PC-9 (cell line): ENCODE data around the gene GPRIN1. TPM values are rescaled to one million over a fixed set of nuclear protein-coding genes. Genes with fewer than 3 reads are reported as not detected.

Experiments
- BruUV-seq: library from RNA; stranded (reverse); fragments of 400-500 nt; replicated peaks from 2 replicates; lab custom pipeline; 2021; lab: Mats Ljungman, UMichigan
- CTCF ChIA-PET: fragments of 300-600 bp; sonication (Branson Sonifier 250); formaldehyde crosslinking; loops from one replicate; lab custom pipeline; 2022; ENCODE audit warnings: antibody characterized with exemption; lab: Charles Lee
- POLR2A ChIA-PET: fragments of 300-600 bp; sonication (Branson Sonifier 250); formaldehyde crosslinking; loops from one replicate; lab custom pipeline; 2022; ENCODE audit warnings: antibody characterized with exemption; ENCODE audit not compliant: unreplicated experiment; lab: Charles Lee
- DNase-seq, 2 experiments: peaks; one replicate each; pipeline versions ENCODE4 v3.0.0 to v3.0.0-alpha.2; 2015 to 2022; ENCODE audit warnings: mixed read lengths in 1 of 2
- H2AFZ ChIP-seq: fragments of 200-600 bp; sonication (generic); 2 replicates; pipeline ENCODE4 v1.8.1; 2017; ENCODE audit warnings: antibody characterized with exemption
- H3F3A ChIP-seq: fragments of 200-600 bp; sonication (generic); 2 replicates; pipeline ENCODE4 v1.8.1; 2017; ENCODE audit warnings: antibody characterized with exemption, mild to moderate bottlenecking, low read depth; ENCODE audit not compliant: insufficient read depth
- H3K27ac ChIP-seq: fragments of 200-600 bp; sonication (generic); 2 replicates; pipeline ENCODE4 v1.6.1; 2016; ENCODE audit warnings: mixed run types
- H3K27me3 ChIP-seq: fragments of 200-600 bp; sonication (generic); 2 replicates; pipeline ENCODE4 v1.6.1; 2016; ENCODE audit warnings: low read depth, mixed run types; ENCODE audit not compliant: insufficient read depth
- H3K36me3 ChIP-seq: fragments of 200-600 bp; sonication (generic); 2 replicates; pipeline ENCODE4 v1.6.1; 2016; ENCODE audit warnings: low read depth, mixed run types
- H3K4me1 ChIP-seq: fragments of 200-600 bp; sonication (generic); replicated peaks from 2 replicates; pipeline ENCODE4 v1.6.1; 2016; ENCODE audit warnings: mixed run types; ENCODE audit not compliant: insufficient read depth
- H3K4me2 ChIP-seq: fragments of 200-600 bp; sonication (generic); 2 replicates; pipeline ENCODE4 v1.6.1; 2017; ENCODE audit warnings: mixed run types
- H3K4me3 ChIP-seq: fragments of 200-600 bp; sonication (generic); 2 replicates; pipeline ENCODE4 v1.6.1; 2016; ENCODE audit warnings: mixed run types
- H3K79me2 ChIP-seq: fragments of 200-600 bp; sonication (generic); 2 replicates; pipeline ENCODE4 v1.6.1; 2017; ENCODE audit warnings: low read depth, mixed run types
- H3K9me2 ChIP-seq: fragments of 200-600 bp; sonication (generic); 2 replicates; pipeline ENCODE4 v1.8.1; 2017; ENCODE audit warnings: mild to moderate bottlenecking; ENCODE audit not compliant: insufficient read depth
- H3K9me3 ChIP-seq: fragments of 200-600 bp; sonication (generic); 2 replicates; pipeline ENCODE4 v1.8.1; 2016; ENCODE audit warnings: low read depth; ENCODE audit not compliant: insufficient read depth
- H4K20me1 ChIP-seq: fragments of 200-600 bp; sonication (generic); 2 replicates; pipeline ENCODE4 v1.8.1; 2017; ENCODE audit not compliant: insufficient read depth
- EZH2 ChIP-seq: fragments of 200-600 bp; sonication (generic); IDR thresholded peaks from 2 replicates; pipeline ENCODE4 v1.8.0; 2017; ENCODE audit warnings: antibody characterized with exemption, low read depth
- intact Hi-C: fragments of 100-400 bp; cut with micrococcal nuclease; formaldehyde crosslinking; loops from one replicate; pipeline ENCODE4 v1.10.0; 2022; ENCODE audit not compliant: unreplicated experiment
- total RNA-seq: library from RNA; stranded (reverse); gene quantifications from 2 replicates; pipeline ENCODE4 v1.2.3, GENCODE V29; 2021
- TF ChIP-seq, protein P1 (sequence below): fragments of 200-600 bp; sonication (generic); conservative IDR thresholded peaks from 2 replicates; pipeline ENCODE4 v1.6.1; 2017; ENCODE audit warnings: mixed run types, antibody characterized with exemption, mild to moderate bottlenecking, moderate library complexity

The GPRIN1 gene
- total RNA-seq, 1 experiment from 2014 or later, result 7.2 TPM

GRCh38 chr5:176561259-176561658, 48.7 kb downstream of the GPRIN1 start:
- BruUV-seq, result no TSS peak
- no peak overlapping the region for H2AFZ ChIP-seq
- intact Hi-C loops, result no loop called here
- no peak overlapping the region for H3K4me3 ChIP-seq
- no peaks in the 10 kb centered on the region for H4K20me1 ChIP-seq
- no peak overlapping the region for H3K4me2 ChIP-seq
- POLR2A ChIA-PET, result no interaction called here
- no peaks in the 10 kb centered on the region for H3K27me3 ChIP-seq
- CTCF ChIA-PET, result interaction anchor here (0.6 kb wide), 1 partner anchor 10 kb away, joined by 5 read pairs; no protein-coding TSS in a partner anchor
- H3K27ac ChIP-seq, result no peak overlapping the region
- TF ChIP-seq, protein P1, sequence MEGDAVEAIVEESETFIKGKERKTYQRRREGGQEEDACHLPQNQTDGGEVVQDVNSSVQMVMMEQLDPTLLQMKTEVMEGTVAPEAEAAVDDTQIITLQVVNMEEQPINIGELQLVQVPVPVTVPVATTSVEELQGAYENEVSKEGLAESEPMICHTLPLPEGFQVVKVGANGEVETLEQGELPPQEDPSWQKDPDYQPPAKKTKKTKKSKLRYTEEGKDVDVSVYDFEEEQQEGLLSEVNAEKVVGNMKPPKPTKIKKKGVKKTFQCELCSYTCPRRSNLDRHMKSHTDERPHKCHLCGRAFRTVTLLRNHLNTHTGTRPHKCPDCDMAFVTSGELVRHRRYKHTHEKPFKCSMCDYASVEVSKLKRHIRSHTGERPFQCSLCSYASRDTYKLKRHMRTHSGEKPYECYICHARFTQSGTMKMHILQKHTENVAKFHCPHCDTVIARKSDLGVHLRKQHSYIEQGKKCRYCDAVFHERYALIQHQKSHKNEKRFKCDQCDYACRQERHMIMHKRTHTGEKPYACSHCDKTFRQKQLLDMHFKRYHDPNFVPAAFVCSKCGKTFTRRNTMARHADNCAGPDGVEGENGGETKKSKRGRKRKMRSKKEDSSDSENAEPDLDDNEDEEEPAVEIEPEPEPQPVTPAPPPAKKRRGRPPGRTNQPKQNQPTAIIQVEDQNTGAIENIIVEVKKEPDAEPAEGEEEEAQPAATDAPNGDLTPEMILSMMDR, result no peak
- no peak for TF ChIP-seq EZH2
- H3K9me2 ChIP-seq, result no peaks in the 10 kb centered on the region
- DNase-seq, result no peak
- H3K79me2 ChIP-seq, result no peaks in the 10 kb centered on the region
- 0 out of 2 replicates have a peak, but pooled peaks cover under 1% of the 10 kb centered on the region for H3K4me1 ChIP-seq
- H3F3A ChIP-seq, result peaks cover 5% of the 10 kb centered on the region; the same call in 1 of the 2 replicates
- H3K36me3 ChIP-seq, result no peaks in the 10 kb centered on the region
- no peaks in the 10 kb centered on the region for H3K9me3 ChIP-seq

DNA sequence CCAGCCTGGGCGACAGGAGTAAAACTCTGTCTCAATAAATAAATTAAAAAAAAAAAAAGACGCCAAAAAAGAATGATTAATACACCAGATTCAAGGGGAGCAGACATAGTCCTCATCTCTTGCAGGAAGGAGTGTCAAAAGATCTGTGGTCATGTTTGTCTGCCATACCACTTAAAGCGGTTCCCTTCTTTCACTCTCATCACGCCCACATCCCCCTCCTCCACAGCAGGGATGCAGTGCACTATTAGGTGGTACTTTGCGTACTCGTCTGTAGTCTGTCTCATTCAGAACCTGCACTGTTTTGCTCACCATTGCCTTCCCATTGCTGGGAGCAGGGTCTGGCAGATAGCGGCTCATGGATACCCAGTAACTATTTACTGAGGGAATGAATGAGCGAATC, 49.6 kb downstream of the GPRIN1 start:
- Histone ChIP-seq H2AFZ (no peak overlapping the region), H3K36me3 (no peaks in the 10 kb centered on the region), H3K27me3 (no peaks in the 10 kb centered on the region), H3K9me3 (no peaks in the 10 kb centered on the region), H3K27ac (no peak overlapping the region), H4K20me1 (no peaks in the 10 kb centered on the region), H3K4me2 (no peak overlapping the region), H3F3A (peaks cover 6% of the 10 kb centered on the region; the same call in 1 of the 2 replicates), H3K79me2 (no peaks in the 10 kb centered on the region), H3K9me2 (no peaks in the 10 kb centered on the region), H3K4me1 (peaks cover 6% of the 10 kb centered on the region; the same call in 1 of the 2 replicates), H3K4me3 (no peak overlapping the region)
- CTCF ChIA-PET, result interaction anchor here (0.6 kb wide), 1 partner anchor 11 kb away, joined by 5 read pairs; no protein-coding TSS in a partner anchor
- BruUV-seq, result no TSS peak
- DNase-seq, result no peak
- POLR2A ChIA-PET, result no interaction called here
- intact Hi-C loops, result no loop called here
- no peak for TF ChIP-seq EZH2
- TF ChIP-seq, protein P1, result no peak

DNA sequence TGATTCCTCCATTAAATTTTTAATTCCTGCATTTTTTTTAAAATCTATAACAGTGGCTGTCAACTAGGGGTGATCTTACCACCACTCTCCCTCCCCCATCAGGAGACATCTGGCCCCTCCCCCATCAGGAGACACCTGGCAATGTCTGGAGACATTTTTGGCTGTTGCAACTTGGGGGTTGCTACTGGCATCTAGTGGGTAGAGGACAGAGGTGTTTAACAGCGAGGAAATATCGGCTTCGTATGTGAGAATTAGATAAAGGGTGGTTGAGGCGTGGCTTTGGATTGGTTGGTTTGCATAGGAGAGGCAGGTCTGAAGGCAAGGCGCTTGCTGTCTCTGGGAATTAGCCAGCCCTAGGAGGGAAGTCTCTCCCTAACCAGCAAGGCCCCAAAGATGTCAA, 50.3 kb downstream of the GPRIN1 start:
- Histone ChIP-seq H3K27ac (no peak overlapping the region), H3F3A (peaks cover 13% of the 10 kb centered on the region; the same call in 1 of the 2 replicates), H3K4me1 (peaks cover 9% of the 10 kb centered on the region), H3K9me2 (no peaks in the 10 kb centered on the region), H3K9me3 (no peaks in the 10 kb centered on the region), H3K27me3 (no peaks in the 10 kb centered on the region), H3K4me2 (no peak overlapping the region), H2AFZ (no peak overlapping the region), H3K79me2 (no peaks in the 10 kb centered on the region), H4K20me1 (no peaks in the 10 kb centered on the region), H3K4me3 (no peak overlapping the region), H3K36me3 (no peaks in the 10 kb centered on the region)
- intact Hi-C loops, result no loop called here
- no peak for TF ChIP-seq EZH2
- TF ChIP-seq, protein P1, result peak; percentile 39; the same call in 1 of the 2 replicates
- BruUV-seq, result no TSS peak
- CTCF ChIA-PET, result no interaction called here
- DNase-seq, result peak; percentile 16 to 49
- POLR2A ChIA-PET, result no interaction called here
